HepG2 (cell line): ENCODE data around the gene YIPF5. TPM values are rescaled to one million over a fixed set of nuclear protein-coding genes. Genes with fewer than 3 reads are reported as not detected.

ENCODE experiments used
- ATAC-seq: fragments of 200-7000 bp; cut with Tn5 transposase; 3 replicates; pipeline ENCODE4 v1.9.1; 2020; ENCODE audit warnings: mild to moderate bottlenecking, moderate library complexity
- BruUV-seq: library from RNA; stranded (reverse); fragments of 400-500 nt; replicated peaks from 2 replicates; lab custom pipeline; 2021; lab: Mats Ljungman, UMichigan
- CTCF ChIA-PET: fragments of 300-600 bp; formaldehyde crosslinking; extraction: SDS; loops from one replicate; lab custom pipeline; 2021; ENCODE audit warnings: low total read pairs, inconsistent platforms, low intra/inter-chr PET ratio; lab: Yijun Ruan, JAX
- POLR2A ChIA-PET: fragments of 350-600 bp; sonication (Branson Sonifier 250); formaldehyde crosslinking; loops from one replicate; lab custom pipeline; 2020; ENCODE audit warnings: antibody characterized with exemption, inconsistent platforms; lab: Yijun Ruan, JAX
- DNase-seq: peaks from one replicate; pipeline ENCODE4 v3.0.0-alpha.2; 2015; ENCODE audit warnings: low spot score
- FAIRE-seq: peaks from 3 replicates; lab custom pipeline; 2011; peaks lifted over from hg19 to GRCh38; lab: Jason Lieb, UNC
- H2AFZ ChIP-seq: one replicate; pipeline ENCODE4 v1.6.1; 2011; ENCODE audit warnings: low read length, inconsistent platforms
- H3K27ac ChIP-seq: fragments of 300-600 bp; 3 replicates; pipeline ENCODE4 v1.8.0; 2011; ENCODE audit warnings: mixed run types, mild to moderate bottlenecking, mixed read lengths, low read length, inconsistent platforms; ENCODE audit not compliant: insufficient read depth; ENCODE audit errors: extremely low read length
- H3K27me3 ChIP-seq, 2 experiments: fragments of 200-600 bp in 1 of 2; 2 replicates in 1 of 2; 3 replicates in 1 of 2; pipeline versions ENCODE4 v1.6.0 to v1.8.0; 2011; ENCODE audit warnings: low read length in 2 of 2, mild to moderate bottlenecking in 2 of 2, moderate library complexity in 2 of 2, inconsistent platforms in 1 of 2; ENCODE audit not compliant: insufficient read depth in 2 of 2, control insufficient read depth in 1 of 2
- H3K36me3 ChIP-seq, 2 experiments: fragments of 200-600 bp in 1 of 2; replicated peaks in 1 of 2; 2 replicates in 1 of 2; 3 replicates in 1 of 2; pipeline versions ENCODE4 v1.5.1 to v1.8.0; 2011; ENCODE audit warnings: low read length in 2 of 2, inconsistent platforms in 1 of 2; ENCODE audit not compliant: insufficient read depth in 2 of 2, control insufficient read depth in 1 of 2
- H3K4me1 ChIP-seq: 2 replicates; pipeline ENCODE4 v1.5.1; 2012; ENCODE audit warnings: low read length, inconsistent platforms; ENCODE audit not compliant: insufficient read depth
- H3K4me2 ChIP-seq: 2 replicates; pipeline ENCODE4 v1.6.0; 2011; ENCODE audit warnings: low read depth, low read length, inconsistent platforms
- H3K4me3 ChIP-seq, 3 experiments: fragments of 200-600 bp in 1 of 3; sonication (generic), shearing (Covaris generic) in 1 of 3; replicated peaks in 1 of 3; 2 replicates each; pipeline ENCODE4 v1.5.1; 2011 to 2016; ENCODE audit warnings: low read length in 3 of 3, inconsistent platforms in 2 of 3, low read depth in 2 of 3, mild to moderate bottlenecking in 2 of 3, control low read depth in 1 of 3, mixed read lengths in 1 of 3; ENCODE audit not compliant: insufficient read depth in 1 of 3
- H3K79me2 ChIP-seq: one replicate; pipeline ENCODE4 v1.6.1; 2011; ENCODE audit warnings: low read length, inconsistent platforms; ENCODE audit not compliant: insufficient read depth
- H3K9ac ChIP-seq: 2 replicates; pipeline ENCODE4 v1.6.0; 2011; ENCODE audit warnings: mild to moderate bottlenecking, low read depth, low read length, inconsistent platforms; ENCODE audit not compliant: insufficient read depth
- H3K9me3 ChIP-seq: 2 replicates; pipeline ENCODE4 v1.5.1; 2012; ENCODE audit warnings: mild to moderate bottlenecking, low read length
- H4K20me1 ChIP-seq: 2 replicates; pipeline ENCODE4 v1.6.0; 2011; ENCODE audit warnings: inconsistent platforms, mild to moderate bottlenecking, low read length, moderate library complexity; ENCODE audit not compliant: insufficient read depth
- STAG1 ChIP-seq: sonication (generic); formaldehyde crosslinking; IDR thresholded peaks from 2 replicates; pipeline ENCODE4 v1.4.0; 2020; ENCODE audit warnings: missing genetic modification reagents
- ZMYM3 ChIP-seq: sonication (generic); formaldehyde crosslinking; IDR thresholded peaks from 2 replicates; pipeline ENCODE4 v1.5.1; 2020; ENCODE audit warnings: mild to moderate bottlenecking, missing genetic modification reagents
- WGBS: methylation state at CpG from one replicate; pipeline ENCODE4 v1.1.6; 2017; ENCODE audit warnings: low lambda C conversion rate; 5-methylcytosine and 5-hydroxymethylcytosine counted together
- in situ Hi-C: cut with HindIII; loops from 2 replicates; pipeline ENCODE4 v1.10.0; 2017; ENCODE audit warnings: low pct_unique_long_range_greater_than_20kb; ENCODE audit not compliant: extremely low pct_ligation_motif_present
- intact Hi-C: fragments of 100-400 bp; cut with micrococcal nuclease; formaldehyde crosslinking; loops from one replicate; pipeline ENCODE4 v1.10.0; 2022; ENCODE audit not compliant: unreplicated experiment
- polyA plus RNA-seq, 8 experiments: library from polyadenylated mRNA; depleted of rRNA in 3 of 8; stranded (reverse) in 7 of 8; unstranded in 1 of 8; fragments of >200 nt; fragmentation: Illumina TruSeq in 4 of 8; extraction: Trizol in 4 of 8; gene quantifications; 2 replicates each; pipeline versions ENCODE4 v1.2.1 to v1.2.3, GENCODE V29; 2011 to 2016; ENCODE audit warnings: low read depth in 4 of 8, missing spikeins in 1 of 8, mixed read lengths in 1 of 8; ENCODE audit not compliant: insufficient read depth in 1 of 8
- total RNA-seq, 5 experiments: library from RNA; depleted of rRNA; stranded (reverse); fragments of >200 nt; fragmentation: Illumina TruSeq; extraction: Trizol; gene quantifications; 2 replicates each; pipeline ENCODE4 v1.2.3, GENCODE V29; 2016; ENCODE audit warnings: low read depth in 1 of 5
- TF ChIP-seq, protein P1 (sequence below): sonication (generic); formaldehyde crosslinking; IDR thresholded peaks from 2 replicates; pipeline ENCODE4 v1.4.0; 2020; ENCODE audit warnings: missing genetic modification reagents
- TF ChIP-seq, protein P2 (sequence below): sonication (generic); formaldehyde crosslinking; conservative IDR thresholded peaks from 2 replicates; pipeline ENCODE4 v1.4.0; 2020; ENCODE audit warnings: missing genetic modification reagents
- TF ChIP-seq, protein P3 (sequence below): sonication (generic); formaldehyde crosslinking; IDR thresholded peaks from 2 replicates; pipeline ENCODE4 v1.8.0; 2022; ENCODE audit warnings: mild to moderate bottlenecking, missing genetic modification reagents, moderate library complexity
- TF ChIP-seq, protein P4 (sequence below): sonication (generic); formaldehyde crosslinking; IDR thresholded peaks from 2 replicates; pipeline ENCODE4 v1.5.0; 2020; ENCODE audit warnings: mild to moderate bottlenecking, missing genetic modification reagents, moderate library complexity

The YIPF5 gene
- total and polyA plus RNA-seq, 2 of the 13 experiments (the other 11 are each of a cell fraction or from before 2014, with no cell fraction given) = 61.4 to 73.6 TPM

DNA sequence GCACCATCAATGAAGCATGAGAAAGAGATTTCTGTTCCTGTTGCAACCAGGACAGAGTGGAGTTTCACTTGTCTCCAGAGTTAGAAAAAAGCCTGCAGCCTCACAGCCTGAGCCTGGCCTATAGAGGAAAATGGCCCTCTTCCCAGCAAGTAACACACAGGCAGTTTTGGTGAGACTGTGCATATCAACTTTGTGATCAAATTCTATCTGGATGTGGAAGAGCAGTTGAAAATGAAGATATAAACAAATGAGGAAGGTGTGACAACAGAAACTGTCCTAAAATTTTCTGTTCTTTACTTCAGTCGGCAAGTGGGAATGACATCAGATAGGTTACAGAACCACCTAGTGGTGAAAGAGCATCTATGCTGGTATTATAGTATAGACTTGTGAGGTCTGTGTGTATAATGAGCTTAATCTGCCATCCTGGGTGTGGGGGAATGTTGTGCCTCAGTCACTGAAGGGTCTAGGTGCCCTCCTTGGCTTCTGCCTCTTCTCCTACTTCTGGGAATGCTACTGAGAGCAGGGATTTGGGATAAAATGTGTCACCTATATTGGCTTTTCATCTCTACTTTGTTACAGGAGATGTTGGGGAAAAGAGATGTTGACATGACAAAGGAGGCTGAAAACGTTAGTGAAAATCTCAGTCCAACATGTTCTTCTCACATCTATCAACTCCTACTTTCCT is 28.2 kb downstream of the YIPF5 start:
- ChIA-PET POLR2A (no interaction called here), CTCF (no interaction called here)
- Histone ChIP-seq H3K9me3 (no peaks in the 10 kb centered on the region), H3K4me2 (no peak overlapping the region), H3K4me1 (no peaks in the 10 kb centered on the region), H3K9ac (no peak overlapping the region), H3K27ac (no peak overlapping the region), H3K79me2 (no peaks in the 10 kb centered on the region), H3K36me3 (no peaks in the 10 kb centered on the region), H3K27me3 (0 out of 5 replicates have a peak, but pooled peaks cover 0 to 4% of the 10 kb centered on the region in 2 experiments), H4K20me1 (no peaks in the 10 kb centered on the region), H2AFZ (no peak overlapping the region), H3K4me3 (no peak overlapping the region)
- TF ChIP-seq ZMYM3 (CRISPR knock-in tag) (no peak), STAG1 (CRISPR knock-in tag) (peak; percentile 51)
- TF ChIP-seq, protein P1, sequence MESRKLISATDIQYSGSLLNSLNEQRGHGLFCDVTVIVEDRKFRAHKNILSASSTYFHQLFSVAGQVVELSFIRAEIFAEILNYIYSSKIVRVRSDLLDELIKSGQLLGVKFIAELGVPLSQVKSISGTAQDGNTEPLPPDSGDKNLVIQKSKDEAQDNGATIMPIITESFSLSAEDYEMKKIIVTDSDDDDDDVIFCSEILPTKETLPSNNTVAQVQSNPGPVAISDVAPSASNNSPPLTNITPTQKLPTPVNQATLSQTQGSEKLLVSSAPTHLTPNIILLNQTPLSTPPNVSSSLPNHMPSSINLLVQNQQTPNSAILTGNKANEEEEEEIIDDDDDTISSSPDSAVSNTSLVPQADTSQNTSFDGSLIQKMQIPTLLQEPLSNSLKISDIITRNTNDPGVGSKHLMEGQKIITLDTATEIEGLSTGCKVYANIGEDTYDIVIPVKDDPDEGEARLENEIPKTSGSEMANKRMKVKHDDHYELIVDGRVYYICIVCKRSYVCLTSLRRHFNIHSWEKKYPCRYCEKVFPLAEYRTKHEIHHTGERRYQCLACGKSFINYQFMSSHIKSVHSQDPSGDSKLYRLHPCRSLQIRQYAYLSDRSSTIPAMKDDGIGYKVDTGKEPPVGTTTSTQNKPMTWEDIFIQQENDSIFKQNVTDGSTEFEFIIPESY (CRISPR knock-in tag) = no peak
- TF ChIP-seq, protein P2, sequence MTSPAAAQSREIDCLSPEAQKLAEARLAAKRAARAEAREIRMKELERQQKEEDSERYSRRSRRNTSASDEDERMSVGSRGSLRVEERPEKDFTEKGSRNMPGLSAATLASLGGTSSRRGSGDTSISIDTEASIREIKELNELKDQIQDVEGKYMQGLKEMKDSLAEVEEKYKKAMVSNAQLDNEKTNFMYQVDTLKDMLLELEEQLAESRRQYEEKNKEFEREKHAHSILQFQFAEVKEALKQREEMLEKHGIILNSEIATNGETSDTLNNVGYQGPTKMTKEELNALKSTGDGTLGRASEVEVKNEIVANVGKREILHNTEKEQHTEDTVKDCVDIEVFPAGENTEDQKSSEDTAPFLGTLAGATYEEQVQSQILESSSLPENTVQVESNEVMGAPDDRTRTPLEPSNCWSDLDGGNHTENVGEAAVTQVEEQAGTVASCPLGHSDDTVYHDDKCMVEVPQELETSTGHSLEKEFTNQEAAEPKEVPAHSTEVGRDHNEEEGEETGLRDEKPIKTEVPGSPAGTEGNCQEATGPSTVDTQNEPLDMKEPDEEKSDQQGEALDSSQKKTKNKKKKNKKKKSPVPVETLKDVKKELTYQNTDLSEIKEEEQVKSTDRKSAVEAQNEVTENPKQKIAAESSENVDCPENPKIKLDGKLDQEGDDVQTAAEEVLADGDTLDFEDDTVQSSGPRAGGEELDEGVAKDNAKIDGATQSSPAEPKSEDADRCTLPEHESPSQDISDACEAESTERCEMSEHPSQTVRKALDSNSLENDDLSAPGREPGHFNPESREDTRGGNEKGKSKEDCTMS (CRISPR knock-in tag) = no peak
- TF ChIP-seq, protein P3, sequence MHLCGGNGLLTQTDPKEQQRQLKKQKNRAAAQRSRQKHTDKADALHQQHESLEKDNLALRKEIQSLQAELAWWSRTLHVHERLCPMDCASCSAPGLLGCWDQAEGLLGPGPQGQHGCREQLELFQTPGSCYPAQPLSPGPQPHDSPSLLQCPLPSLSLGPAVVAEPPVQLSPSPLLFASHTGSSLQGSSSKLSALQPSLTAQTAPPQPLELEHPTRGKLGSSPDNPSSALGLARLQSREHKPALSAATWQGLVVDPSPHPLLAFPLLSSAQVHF = no peak
- TF ChIP-seq, protein P4, sequence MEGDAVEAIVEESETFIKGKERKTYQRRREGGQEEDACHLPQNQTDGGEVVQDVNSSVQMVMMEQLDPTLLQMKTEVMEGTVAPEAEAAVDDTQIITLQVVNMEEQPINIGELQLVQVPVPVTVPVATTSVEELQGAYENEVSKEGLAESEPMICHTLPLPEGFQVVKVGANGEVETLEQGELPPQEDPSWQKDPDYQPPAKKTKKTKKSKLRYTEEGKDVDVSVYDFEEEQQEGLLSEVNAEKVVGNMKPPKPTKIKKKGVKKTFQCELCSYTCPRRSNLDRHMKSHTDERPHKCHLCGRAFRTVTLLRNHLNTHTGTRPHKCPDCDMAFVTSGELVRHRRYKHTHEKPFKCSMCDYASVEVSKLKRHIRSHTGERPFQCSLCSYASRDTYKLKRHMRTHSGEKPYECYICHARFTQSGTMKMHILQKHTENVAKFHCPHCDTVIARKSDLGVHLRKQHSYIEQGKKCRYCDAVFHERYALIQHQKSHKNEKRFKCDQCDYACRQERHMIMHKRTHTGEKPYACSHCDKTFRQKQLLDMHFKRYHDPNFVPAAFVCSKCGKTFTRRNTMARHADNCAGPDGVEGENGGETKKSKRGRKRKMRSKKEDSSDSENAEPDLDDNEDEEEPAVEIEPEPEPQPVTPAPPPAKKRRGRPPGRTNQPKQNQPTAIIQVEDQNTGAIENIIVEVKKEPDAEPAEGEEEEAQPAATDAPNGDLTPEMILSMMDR (CRISPR knock-in tag) = peak; percentile 61
- DNase-seq (peak; percentile 23), FAIRE-seq (peak; percentile 4), ATAC-seq (peak; percentile 98)
- WGBS = 4% methylated on average over 2 of the region's 2 CpGs
- intact Hi-C loops (no loop called here), in situ Hi-C loops (no loop called here)
- BruUV-seq = no TSS peak
